ENCODE data around the gene ABCC4.

The ABCC4 gene

DNA sequence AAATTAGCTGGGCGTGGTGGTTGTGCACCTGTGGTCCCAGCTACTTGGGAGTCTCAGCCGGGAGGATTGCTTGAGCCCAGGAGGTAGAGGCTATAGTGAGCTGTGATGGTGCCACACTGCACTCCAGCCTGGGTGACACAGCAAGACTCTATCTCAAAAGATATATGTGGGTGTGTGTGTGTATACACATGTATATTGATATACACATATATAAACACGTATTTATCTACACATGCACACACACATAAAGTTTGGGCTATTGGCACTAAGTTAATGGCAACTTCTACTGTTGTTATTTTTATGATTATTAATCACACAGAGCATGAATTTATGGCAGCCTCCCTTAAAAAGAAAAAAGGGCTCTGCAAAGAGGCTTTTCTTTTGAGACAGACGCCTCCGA lies 27.1 kb upstream of the ABCC4 start:
- TF ChIP-seq, protein P1, sequence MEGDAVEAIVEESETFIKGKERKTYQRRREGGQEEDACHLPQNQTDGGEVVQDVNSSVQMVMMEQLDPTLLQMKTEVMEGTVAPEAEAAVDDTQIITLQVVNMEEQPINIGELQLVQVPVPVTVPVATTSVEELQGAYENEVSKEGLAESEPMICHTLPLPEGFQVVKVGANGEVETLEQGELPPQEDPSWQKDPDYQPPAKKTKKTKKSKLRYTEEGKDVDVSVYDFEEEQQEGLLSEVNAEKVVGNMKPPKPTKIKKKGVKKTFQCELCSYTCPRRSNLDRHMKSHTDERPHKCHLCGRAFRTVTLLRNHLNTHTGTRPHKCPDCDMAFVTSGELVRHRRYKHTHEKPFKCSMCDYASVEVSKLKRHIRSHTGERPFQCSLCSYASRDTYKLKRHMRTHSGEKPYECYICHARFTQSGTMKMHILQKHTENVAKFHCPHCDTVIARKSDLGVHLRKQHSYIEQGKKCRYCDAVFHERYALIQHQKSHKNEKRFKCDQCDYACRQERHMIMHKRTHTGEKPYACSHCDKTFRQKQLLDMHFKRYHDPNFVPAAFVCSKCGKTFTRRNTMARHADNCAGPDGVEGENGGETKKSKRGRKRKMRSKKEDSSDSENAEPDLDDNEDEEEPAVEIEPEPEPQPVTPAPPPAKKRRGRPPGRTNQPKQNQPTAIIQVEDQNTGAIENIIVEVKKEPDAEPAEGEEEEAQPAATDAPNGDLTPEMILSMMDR (IDR thresholded peaks at IDR 0.05; ENCODE audit: extremely low read depth, missing control alignments) = no peak
- DNase-seq (ENCODE audit: low spot score) = no peak

DNA sequence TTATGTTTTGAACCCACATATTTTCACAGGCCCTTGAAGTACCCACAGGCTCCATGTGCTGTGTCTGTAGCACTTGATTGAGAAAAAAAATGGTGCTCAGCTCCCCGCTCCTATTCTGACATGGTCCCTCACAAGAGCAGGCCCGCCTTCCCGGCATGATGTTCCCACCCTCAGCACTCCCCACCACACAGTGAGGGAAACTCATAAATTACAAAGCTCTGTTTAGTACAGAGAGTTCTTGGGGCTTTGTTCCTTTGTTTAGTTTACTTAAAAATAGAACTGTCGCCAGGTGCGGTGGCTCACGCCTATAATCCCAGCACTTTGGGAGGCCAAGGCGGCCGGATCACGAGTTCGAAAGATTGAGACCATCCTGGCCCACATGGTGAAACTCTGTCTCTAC lies 25.9 kb upstream of the ABCC4 start:
- no peak for DNase-seq (ENCODE audit: low spot score)
- TF ChIP-seq, protein P1 (IDR thresholded peaks at IDR 0.05; ENCODE audit: extremely low read depth, missing control alignments) = no peak

DNA sequence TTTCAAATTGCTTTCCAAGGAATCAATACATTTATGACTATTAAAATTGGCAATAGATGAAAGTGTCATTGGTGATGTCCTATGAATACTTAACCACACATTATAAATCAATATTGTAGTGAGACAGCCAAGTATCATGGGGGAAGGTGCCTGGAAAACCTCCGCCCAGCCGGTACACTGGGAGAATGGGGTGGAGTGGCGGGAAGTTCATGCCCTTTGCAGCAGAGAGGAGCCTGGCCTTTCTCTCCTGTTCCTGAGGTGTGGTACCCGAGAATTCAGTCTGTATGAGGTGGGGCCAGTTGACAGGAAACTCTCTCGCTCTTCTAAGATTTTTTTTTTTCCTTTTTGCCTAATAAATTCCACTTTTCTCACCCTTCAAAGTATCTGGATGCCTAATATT lies 25.4 kb upstream of the ABCC4 start:
- DNase-seq (ENCODE audit: low spot score) = no peak
- TF ChIP-seq, protein P1 (IDR thresholded peaks at IDR 0.05; ENCODE audit: extremely low read depth, missing control alignments) = no peak

DNA sequence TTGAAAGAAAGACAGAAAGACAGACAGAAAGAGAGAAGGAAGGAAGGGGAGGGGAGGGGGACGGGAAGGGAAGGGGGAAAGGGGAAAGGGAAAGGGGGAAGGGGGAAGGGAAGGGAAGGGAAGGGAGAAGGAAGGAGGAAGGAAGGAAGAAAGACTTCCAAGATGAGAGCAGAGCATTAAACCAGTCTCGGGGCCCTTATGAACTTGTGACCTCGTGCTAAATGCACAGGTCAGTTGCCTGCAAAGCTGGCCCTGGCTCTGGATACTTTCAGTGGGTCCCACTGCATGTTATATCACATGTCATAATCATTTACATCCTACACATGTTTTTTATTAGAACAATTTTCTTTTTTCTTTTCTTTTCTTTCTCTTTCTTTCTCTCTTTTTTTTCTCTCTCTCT lies 24.2 kb upstream of the ABCC4 start:
- TF ChIP-seq, protein P1 (IDR thresholded peaks at IDR 0.05; ENCODE audit: extremely low read depth, missing control alignments) = no peak
- no peak for DNase-seq (ENCODE audit: low spot score)

DNA sequence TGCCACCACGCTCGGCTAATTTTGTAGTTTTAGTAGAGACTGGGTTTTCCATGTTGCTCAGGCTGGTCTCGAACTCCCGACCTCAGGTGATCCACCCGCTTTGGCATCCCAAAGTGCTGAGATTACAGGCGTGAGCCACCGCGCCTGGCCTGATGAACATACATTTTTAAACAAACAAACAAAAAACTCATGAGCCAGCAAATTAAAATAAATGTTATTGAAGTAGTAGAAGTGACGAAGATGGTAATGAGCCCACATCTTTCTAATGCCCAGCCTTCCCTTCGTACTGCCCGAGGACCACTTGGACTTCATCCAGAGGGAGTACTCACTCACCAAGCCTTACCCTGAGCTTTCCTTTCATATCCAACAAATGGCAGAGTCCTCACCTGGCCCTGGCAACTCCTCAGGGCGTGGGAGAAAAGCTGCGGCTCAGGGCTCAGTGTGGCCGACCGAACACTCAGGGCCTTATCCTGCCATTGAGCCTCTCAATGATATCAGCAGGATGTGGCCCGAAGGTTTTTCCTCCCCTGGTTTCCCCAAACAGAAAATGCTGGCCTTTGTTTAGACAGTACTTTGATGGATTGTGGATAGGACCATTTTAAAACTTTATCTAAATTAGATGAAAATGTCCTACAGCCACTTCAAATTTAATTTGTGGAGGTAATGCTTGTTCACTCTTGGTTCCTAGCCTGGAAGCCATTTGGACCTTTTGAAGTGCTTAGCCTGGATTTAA lies 22.8 kb upstream of the ABCC4 start:
- DNase-seq (ENCODE audit: low spot score) = no peak
- TF ChIP-seq, protein P1 (IDR thresholded peaks at IDR 0.05; ENCODE audit: extremely low read depth, missing control alignments) = no peak

DNA sequence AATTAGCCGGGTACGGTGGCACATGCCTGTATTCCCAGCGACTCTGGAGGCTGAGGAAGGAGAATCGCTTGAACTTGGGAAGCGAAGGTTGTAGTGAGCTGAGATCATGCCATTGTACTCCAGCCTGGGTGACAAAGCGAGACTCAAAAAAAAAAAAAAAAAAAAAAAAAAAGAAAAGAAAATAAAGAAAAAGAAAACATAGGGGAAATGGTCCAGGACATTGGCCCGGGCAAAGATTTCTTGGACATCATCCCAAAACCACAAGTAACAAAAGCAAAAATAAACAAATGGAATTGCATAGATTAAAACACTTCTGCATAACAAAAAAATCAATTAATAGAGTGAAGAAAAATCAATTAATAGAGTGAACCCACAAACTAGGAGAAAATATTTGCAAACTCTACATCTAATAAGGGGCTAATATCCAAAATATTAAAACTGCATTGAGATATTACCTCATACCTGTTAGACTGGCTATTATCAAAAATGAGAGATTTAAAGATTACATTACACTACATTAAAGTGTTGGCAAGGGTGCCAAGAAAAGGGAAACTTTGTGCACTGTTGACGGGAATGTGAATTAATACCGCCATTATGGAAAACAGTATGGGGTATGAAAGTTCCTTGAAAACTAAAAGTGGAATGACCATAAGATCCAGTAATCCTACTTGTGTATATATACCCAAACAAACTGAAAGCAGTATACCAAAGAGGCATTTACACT lies 18.5 kb upstream of the ABCC4 start:
- DNase-seq (ENCODE audit: low spot score) = no peak
- TF ChIP-seq, protein P1 (IDR thresholded peaks at IDR 0.05; ENCODE audit: extremely low read depth, missing control alignments) = no peak

Measured in GM20000 (cell line).